NCI-H69 (cell line): ENCODE results near the gene GRM3.

Experiments
- DNase-seq: peaks from one replicate; lab custom pipeline; 2025; lab: John Stamatoyannopoulos, UW

Gene GRM3

GRCh38 chr7:86786376-86786775, 142.7 kb downstream of the GRM3 start:
- DNase-seq: no peak

GRCh38 chr7:86788948-86789347, 145.2 kb downstream of the GRM3 start:
- DNase-seq: no peak

GRCh38 chr7:86790383-86790782, 146.7 kb downstream of the GRM3 start:
- DNase-seq: no peak

GRCh38 chr7:86792260-86792659, 148.6 kb downstream of the GRM3 start:
- no peak for DNase-seq

- no peak for DNase-seq
These were observed 149.4 kb downstream of the GRM3 start for GRCh38 chr7:86793136-86793535.

- DNase-seq: peak; percentile 77
These were observed 171.1 kb downstream of the GRM3 start for GRCh38 chr7:86814661-86815379.

- DNase-seq: no peak
These were observed 171.8 kb downstream of the GRM3 start for GRCh38 chr7:86815556-86815955.

GRCh38 chr7:86818903-86819302, 175.2 kb downstream of the GRM3 start:
- DNase-seq: peak; percentile 73

- DNase-seq: no peak
These were observed 180.1 kb downstream of the GRM3 start for GRCh38 chr7:86823769-86824168.

- no peak for DNase-seq
These were observed 181.6 kb downstream of the GRM3 start for GRCh38 chr7:86825264-86825663.

- DNase-seq: no peak
These were observed 183.2 kb downstream of the GRM3 start for GRCh38 chr7:86826948-86827347.

- DNase-seq: no peak
These were observed 189.7 kb downstream of the GRM3 start for GRCh38 chr7:86833360-86833759.

GRCh38 chr7:86837235-86837634, 193.5 kb downstream of the GRM3 start:
- DNase-seq: no peak

- DNase-seq: no peak
These were observed 200.9 kb downstream of the GRM3 start for GRCh38 chr7:86844608-86845007.

- peak; percentile 89 for DNase-seq
These were observed 202.9 kb downstream of the GRM3 start for GRCh38 chr7:86846494-86847190.

- no peak for DNase-seq
These were observed 204.5 kb downstream of the GRM3 start for GRCh38 chr7:86848226-86848625.

GRCh38 chr7:86851566-86851965, 207.9 kb downstream of the GRM3 start:
- no peak for DNase-seq

- no peak for DNase-seq
These were observed 219.7 kb downstream of the GRM3 start for GRCh38 chr7:86863452-86863851.

- DNase-seq: no peak
These were observed 223.6 kb downstream of the GRM3 start for GRCh38 chr7:86867163-86867762.

GRCh38 chr7:86876146-86876545, 232.4 kb downstream of the GRM3 start:
- DNase-seq: no peak

- no peak for DNase-seq
These were observed 240.4 kb downstream of the GRM3 start for GRCh38 chr7:86884152-86884551.

GRCh38 chr7:86889501-86889900, 245.8 kb downstream of the GRM3 start:
- DNase-seq: no peak

- DNase-seq: no peak
These were observed 254.5 kb downstream of the GRM3 start for GRCh38 chr7:86898171-86898570.
